Measurements from ENCODE around the gene SSUH2.
"Not testable (repeated sequence)": the region's sequence is repeated elsewhere in the genome, so short reads cannot be mapped to it uniquely, and the experiment has no call there.

SSUH2 gene

GRCh38 chr3:8644748-8645390, at the start of gene SSUH2:
Gene SSUH2, minus strand, starts transcription at chr3:8644798. Its CDS starts 40 bp downstream, at chr3:8644758.
- in situ Hi-C loops (cut with MboI; ENCODE audit: low sequenced_read_pairs), result no loop called here

GRCh38 chr3:8691295-8691694, 46.7 kb upstream of the SSUH2 start:
- in situ Hi-C loops (cut with MboI; ENCODE audit: low sequenced_read_pairs), result not testable (repeated sequence)

GRCh38 chr3:8684992-8685391, 40.4 kb upstream of the SSUH2 start:
- in situ Hi-C loops (cut with MboI; ENCODE audit: low sequenced_read_pairs), result not testable (repeated sequence)

- in situ Hi-C loops (cut with MboI; ENCODE audit: low sequenced_read_pairs), result not testable (repeated sequence)
Observed at GRCh38 chr3:8682850-8683574, 38.4 kb upstream of the SSUH2 start.

- in situ Hi-C loops (cut with MboI; ENCODE audit: low sequenced_read_pairs), result not testable (repeated sequence)
Observed at GRCh38 chr3:8681881-8682538, 37.4 kb upstream of the SSUH2 start.

GRCh38 chr3:8681349-8681748, 36.8 kb upstream of the SSUH2 start:
- in situ Hi-C loops (cut with MboI; ENCODE audit: low sequenced_read_pairs), result no loop called here

GRCh38 chr3:8679817-8680553, 35.4 kb upstream of the SSUH2 start:
- in situ Hi-C loops (cut with MboI; ENCODE audit: low sequenced_read_pairs), result not testable (repeated sequence)

GRCh38 chr3:8678751-8679150, 34.2 kb upstream of the SSUH2 start:
- in situ Hi-C loops (cut with MboI; ENCODE audit: low sequenced_read_pairs), result no loop called here

- in situ Hi-C loops (cut with MboI; ENCODE audit: low sequenced_read_pairs), result not testable (repeated sequence)
Observed at GRCh38 chr3:8677258-8677657, 32.7 kb upstream of the SSUH2 start.

- in situ Hi-C loops (cut with MboI; ENCODE audit: low sequenced_read_pairs), result not testable (repeated sequence)
Observed at GRCh38 chr3:8675591-8675990, 31.0 kb upstream of the SSUH2 start.

GRCh38 chr3:8673083-8673737, 28.6 kb upstream of the SSUH2 start:
- in situ Hi-C loops (cut with MboI; ENCODE audit: low sequenced_read_pairs), result no loop called here

- in situ Hi-C loops (cut with MboI; ENCODE audit: low sequenced_read_pairs), result no loop called here
Observed at GRCh38 chr3:8669019-8669418, 24.4 kb upstream of the SSUH2 start.

GRCh38 chr3:8668216-8668615, 23.6 kb upstream of the SSUH2 start:
- in situ Hi-C loops (cut with MboI; ENCODE audit: low sequenced_read_pairs), result no loop called here

GRCh38 chr3:8667463-8668091, 23.0 kb upstream of the SSUH2 start:
- in situ Hi-C loops (cut with MboI; ENCODE audit: low sequenced_read_pairs), result no loop called here

GRCh38 chr3:8665407-8665896, 20.9 kb upstream of the SSUH2 start:
- in situ Hi-C loops (cut with MboI; ENCODE audit: low sequenced_read_pairs), result no loop called here

GRCh38 chr3:8663177-8664061, 18.8 kb upstream of the SSUH2 start:
- in situ Hi-C loops (cut with MboI; ENCODE audit: low sequenced_read_pairs), result no loop called here

- in situ Hi-C loops (cut with MboI; ENCODE audit: low sequenced_read_pairs), result no loop called here
Observed at GRCh38 chr3:8662594-8662993, 18.0 kb upstream of the SSUH2 start.

- in situ Hi-C loops (cut with MboI; ENCODE audit: low sequenced_read_pairs), result no loop called here
Observed at GRCh38 chr3:8660175-8661118, 15.8 kb upstream of the SSUH2 start.
